Cerebellar nuclear complex (tissue), 1 donor: ENCODE results near the gene TMEM170B.

Source experiments
- DNase-seq, 2 experiments: peaks; one replicate each; lab custom pipeline; 2025; lab: John Stamatoyannopoulos, UW

TMEM170B gene

GRCh38 chr6:11614534-11615213 is 77.1 kb downstream of the TMEM170B start:
- no peak for DNase-seq

- DNase-seq, result no peak
Observed at GRCh38 chr6:11615214-11615602, 77.7 kb downstream of the TMEM170B start.

GRCh38 chr6:11616200-11616611 is 78.7 kb downstream of the TMEM170B start:
- no peak for DNase-seq

GRCh38 chr6:11618533-11618932 is 81.0 kb downstream of the TMEM170B start:
- no peak for DNase-seq

GRCh38 chr6:11621119-11621518 is 83.6 kb downstream of the TMEM170B start:
- DNase-seq, result no peak

- DNase-seq, result no peak
Observed at GRCh38 chr6:11622156-11622555, 84.6 kb downstream of the TMEM170B start.

GRCh38 chr6:11623272-11623671 is 85.7 kb downstream of the TMEM170B start:
- DNase-seq, result no peak

- no peak for DNase-seq
Observed at GRCh38 chr6:11625302-11625701, 87.8 kb downstream of the TMEM170B start.

GRCh38 chr6:11626356-11626755 is 88.8 kb downstream of the TMEM170B start:
- DNase-seq, result no peak

GRCh38 chr6:11628562-11628961 is 91.0 kb downstream of the TMEM170B start:
- no peak for DNase-seq

- no peak for DNase-seq
Observed at GRCh38 chr6:11631008-11631407, 93.5 kb downstream of the TMEM170B start.

GRCh38 chr6:11631539-11631938 is 94.0 kb downstream of the TMEM170B start:
- no peak for DNase-seq

- no peak for DNase-seq
Observed at GRCh38 chr6:11632231-11632630, 94.7 kb downstream of the TMEM170B start.

- no peak for DNase-seq
Observed at GRCh38 chr6:11632795-11633511, 95.4 kb downstream of the TMEM170B start.
